HG03558 (cell line): ENCODE data around the gene NPHP4.

Source experiments
- ATAC-seq: cut with Tn5 transposase; IDR thresholded peaks from one replicate; pipeline ENCODE4 v1.9.1; 2021; ENCODE audit warnings: moderate number of reproducible peaks; ENCODE audit not compliant: unreplicated experiment; ENCODE audit errors: extremely low read depth

The NPHP4 gene

GRCh38 chr1:5976726-5977493 is 15.3 kb downstream of the NPHP4 start:
- ATAC-seq, result no peak

GRCh38 chr1:5976231-5976630 is 16.0 kb downstream of the NPHP4 start:
- ATAC-seq, result no peak

- ATAC-seq, result no peak
These were observed 16.9 kb downstream of the NPHP4 start for GRCh38 chr1:5975133-5975880.

- no peak for ATAC-seq
These were observed 17.6 kb downstream of the NPHP4 start for GRCh38 chr1:5974631-5975030.

- no peak for ATAC-seq
These were observed 18.5 kb downstream of the NPHP4 start for GRCh38 chr1:5973771-5974170.

- ATAC-seq, result no peak
These were observed 20.1 kb downstream of the NPHP4 start for GRCh38 chr1:5972198-5972520.

GRCh38 chr1:5971471-5972197 is 20.6 kb downstream of the NPHP4 start:
- no peak for ATAC-seq

- no peak for ATAC-seq
These were observed 21.5 kb downstream of the NPHP4 start for GRCh38 chr1:5970610-5971273.

- ATAC-seq, result no peak
These were observed 23.1 kb downstream of the NPHP4 start for GRCh38 chr1:5969168-5969567.

- no peak for ATAC-seq
These were observed 24.0 kb downstream of the NPHP4 start for GRCh38 chr1:5968161-5968736.

- ATAC-seq, result no peak
These were observed 24.7 kb downstream of the NPHP4 start for GRCh38 chr1:5967351-5968160.

- no peak for ATAC-seq
These were observed 25.6 kb downstream of the NPHP4 start for GRCh38 chr1:5966543-5967205.

GRCh38 chr1:5965586-5966131 is 26.6 kb downstream of the NPHP4 start:
- no peak for ATAC-seq

- no peak for ATAC-seq
These were observed 29.7 kb downstream of the NPHP4 start for GRCh38 chr1:5962265-5963105.

- no peak for ATAC-seq
These were observed 30.6 kb downstream of the NPHP4 start for GRCh38 chr1:5961601-5962000.

- no peak for ATAC-seq
These were observed 31.9 kb downstream of the NPHP4 start for GRCh38 chr1:5960336-5960735.

GRCh38 chr1:5959667-5960230 is 32.5 kb downstream of the NPHP4 start:
- ATAC-seq, result no peak

GRCh38 chr1:5959087-5959486 is 33.1 kb downstream of the NPHP4 start:
- ATAC-seq, result no peak
